GM23338 (cell line): ENCODE results near the gene CHGA. TPM values are rescaled to one million over a fixed set of nuclear protein-coding genes. Genes with fewer than 3 reads are reported as not detected.

ENCODE experiments used
- ATAC-seq: fragments of 200-7000 bp; cut with Tn5 transposase; 3 replicates; pipeline ENCODE4 v1.9.1; 2020
- DNase-seq: peaks from one replicate; pipeline ENCODE4 v3.0.0-alpha.2; 2015; ENCODE audit warnings: low spot score
- H2AFZ ChIP-seq: fragments of 200-600 bp; sonication (generic); 2 replicates; pipeline ENCODE4 v1.8.0; 2016; ENCODE audit warnings: antibody characterized with exemption, mild to moderate bottlenecking, moderate library complexity
- H3F3A ChIP-seq: fragments of 200-600 bp; sonication (generic); replicated peaks from 2 replicates; pipeline ENCODE4 v1.8.0; 2017; ENCODE audit warnings: antibody characterized with exemption, mixed run types, low read depth
- H3K27ac ChIP-seq: fragments of 200-600 bp; sonication (generic); 2 replicates; pipeline ENCODE4 v1.6.1; 2016; ENCODE audit warnings: low read depth
- H3K27me3 ChIP-seq: fragments of 200-600 bp; sonication (generic); 2 replicates; pipeline ENCODE4 v1.8.0; 2016; ENCODE audit warnings: mild to moderate bottlenecking, mixed run types, moderate library complexity; ENCODE audit not compliant: insufficient read depth
- H3K36me3 ChIP-seq: fragments of 200-600 bp; sonication (generic); 2 replicates; pipeline ENCODE4 v1.8.0; 2016; ENCODE audit warnings: mild to moderate bottlenecking; ENCODE audit not compliant: insufficient read depth
- H3K4me1 ChIP-seq: fragments of 200-600 bp; sonication (generic); 2 replicates; pipeline ENCODE4 v1.8.0; 2016; ENCODE audit warnings: mild to moderate bottlenecking, moderate library complexity; ENCODE audit not compliant: insufficient read depth
- H3K4me2 ChIP-seq: fragments of 200-600 bp; sonication (generic); 2 replicates; pipeline ENCODE4 v1.7.1; 2017; ENCODE audit warnings: mixed run types
- H3K4me3 ChIP-seq: fragments of 200-600 bp; sonication (generic); 2 replicates; pipeline ENCODE4 v1.6.1; 2016; ENCODE audit warnings: mixed run types
- H3K79me2 ChIP-seq: fragments of 200-600 bp; sonication (generic); replicated peaks from 2 replicates; pipeline ENCODE4 v1.8.0; 2017; ENCODE audit warnings: mild to moderate bottlenecking; ENCODE audit not compliant: insufficient read depth
- H3K9me2 ChIP-seq: fragments of 200-600 bp; sonication (generic); 2 replicates; pipeline ENCODE4 v1.8.0; 2017; ENCODE audit not compliant: insufficient read depth
- H4K20me1 ChIP-seq: fragments of 200-600 bp; sonication (generic); replicated peaks from 2 replicates; pipeline ENCODE4 v1.8.0; 2017; ENCODE audit warnings: mild to moderate bottlenecking; ENCODE audit not compliant: insufficient read depth
- H3K27ac Mint-ChIP-seq: 2 replicates; pipeline ENCODE4 v1.8.0; 2020; ENCODE audit warnings: inconsistent platforms, mild to moderate bottlenecking, moderate library complexity, mixed read lengths
- H3K27me3 Mint-ChIP-seq: 3 replicates; pipeline ENCODE4 v1.8.0; 2022; ENCODE audit warnings: low read depth, mild to moderate bottlenecking, moderate library complexity, mixed read lengths, inconsistent platforms; ENCODE audit not compliant: insufficient read depth, poor library complexity
- H3K36me3 Mint-ChIP-seq: 3 replicates; pipeline ENCODE4 v1.8.0; 2021; ENCODE audit warnings: low read depth, mild to moderate bottlenecking, inconsistent platforms, moderate library complexity, mixed read lengths
- H3K4me1 Mint-ChIP-seq: 3 replicates; pipeline ENCODE4 v1.8.0; 2020; ENCODE audit warnings: mild to moderate bottlenecking, inconsistent platforms, mixed read lengths
- H3K4me3 Mint-ChIP-seq: 3 replicates; pipeline ENCODE4 v1.8.0; 2021; ENCODE audit warnings: moderate library complexity, mild to moderate bottlenecking, inconsistent platforms, mixed read lengths
- H3K9me3 Mint-ChIP-seq: 3 replicates; pipeline ENCODE4 v1.8.0; 2020; ENCODE audit warnings: moderate library complexity, mild to moderate bottlenecking, inconsistent platforms, mixed read lengths
- CREB1 ChIP-seq: fragments of 250-450 bp; sonication (Bioruptor Pico); IDR thresholded peaks from 2 replicates; pipeline ENCODE4 v1.5.0; 2020; ENCODE audit warnings: low read depth, mild to moderate bottlenecking, moderate library complexity
- EZH2 ChIP-seq: fragments of 200-600 bp; sonication (generic); IDR thresholded peaks from one replicate; pipeline ENCODE4 v1.8.0; 2017; ENCODE audit warnings: antibody characterized with exemption, mild to moderate bottlenecking, low read depth; ENCODE audit not compliant: unreplicated experiment
- EZH2phosphoT487 ChIP-seq: fragments of 200-600 bp; sonication (generic); IDR thresholded peaks from one replicate; pipeline ENCODE4 v1.8.1; 2018; ENCODE audit warnings: antibody characterized with exemption; ENCODE audit not compliant: unreplicated experiment
- JUNB ChIP-seq: IDR thresholded peaks from one replicate; pipeline ENCODE4 v1.6.1; 2016; ENCODE audit warnings: antibody characterized with exemption; ENCODE audit not compliant: unreplicated experiment
- NANOG ChIP-seq: IDR thresholded peaks from 2 replicates; pipeline ENCODE4 v1.6.1; 2016; ENCODE audit warnings: antibody characterized with exemption, borderline replicate concordance
- POLR2AphosphoS5 ChIP-seq: IDR thresholded peaks from 2 replicates; pipeline ENCODE4 v1.6.1; 2016; ENCODE audit warnings: antibody characterized with exemption, low read depth
- STAT1 ChIP-seq: IDR thresholded peaks from one replicate; pipeline ENCODE4 v1.6.1; 2016; ENCODE audit warnings: antibody characterized with exemption; ENCODE audit not compliant: unreplicated experiment
- ZNF114 ChIP-seq: fragments of 250-450 bp; sonication (Bioruptor Pico); IDR thresholded peaks from 2 replicates; pipeline ENCODE4 v1.5.0; 2020; ENCODE audit warnings: mild to moderate bottlenecking, moderate library complexity
- ZNF331 ChIP-seq: fragments of 250-450 bp; sonication (Bioruptor Pico); IDR thresholded peaks from 2 replicates; pipeline ENCODE4 v1.5.0; 2020; ENCODE audit warnings: low read depth, mild to moderate bottlenecking, moderate library complexity
- polyA plus RNA-seq: library from polyadenylated mRNA; unstranded; fragments of >200 nt; fragmentation: Nextera tagmentation; extraction: Ambion mirVana; gene quantifications from 2 replicates; pipeline ENCODE4 v1.2.1, GENCODE V29; 2016
- total RNA-seq: library from RNA; depleted of rRNA; stranded (reverse); fragments of >200 nt; shearing (Covaris generic); gene quantifications from 2 replicates; pipeline ENCODE4 v1.2.3, GENCODE V29; 2014
- TF ChIP-seq, protein P1 (sequence below): IDR thresholded peaks from 2 replicates; pipeline ENCODE4 v1.6.1; 2016; ENCODE audit warnings: antibody characterized with exemption
- TF ChIP-seq, protein P2 (sequence below): IDR thresholded peaks from one replicate; pipeline ENCODE4 v1.6.1; 2018; ENCODE audit warnings: antibody characterized with exemption; ENCODE audit not compliant: unreplicated experiment
- TF ChIP-seq, protein P3 (sequence below), 2 experiments: fragments of 200-600 bp in 1 of 2; sonication (generic) in 1 of 2; conservative IDR thresholded peaks; 2 replicates each; pipeline versions ENCODE4 v1.5.1 to v1.6.1; 2016 to 2017; ENCODE audit warnings: antibody characterized with exemption in 2 of 2, low read depth in 2 of 2, mild to moderate bottlenecking in 2 of 2, moderate library complexity in 1 of 2

CHGA gene
- total and polyA plus RNA-seq, 2 experiments from 2014 or later, result 13.9 to 19.6 TPM

DNA sequence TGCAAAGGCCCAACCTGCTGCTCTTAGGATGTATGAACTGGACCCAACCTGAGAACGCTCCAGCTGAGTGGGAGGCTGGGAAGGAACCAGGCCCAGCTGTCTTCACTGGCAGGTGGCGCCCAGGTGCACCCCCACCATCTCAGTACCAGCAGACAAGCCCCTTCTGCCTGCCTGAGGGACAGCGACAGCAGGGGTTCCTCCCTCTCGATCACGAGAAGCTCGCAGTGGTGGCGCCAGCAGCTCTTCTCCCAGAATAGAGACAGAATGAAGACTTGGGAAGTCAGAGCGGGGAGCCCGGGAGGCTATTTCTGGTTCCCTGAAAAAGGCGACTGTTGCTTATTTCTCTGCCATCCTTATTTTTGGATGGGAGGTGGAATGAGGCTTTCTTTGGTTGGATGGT, 46.5 kb downstream of the CHGA start:
- no peak overlapping the region for H3K4me2 ChIP-seq
- Mint-ChIP-seq H3K36me3 (peaks cover 18% of the 10 kb centered on the region), H3K27me3 (peaks cover 26% of the 10 kb centered on the region), H3K27ac (no peak overlapping the region), H3K4me3 (no peak overlapping the region), H3K9me3 (0 out of 3 replicates have a peak, but pooled peaks cover 5% of the 10 kb centered on the region), H3K4me1 (peaks cover 44% of the 10 kb centered on the region)
- no peak overlapping the region for H3K4me3 ChIP-seq
- no peaks in the 10 kb centered on the region for H3F3A ChIP-seq
- no peak for ATAC-seq
- TF ChIP-seq JUNB, result no peak
- no peak for TF ChIP-seq POLR2AphosphoS5
- no peak for TF ChIP-seq CREB1
- no peak for TF ChIP-seq NANOG
- TF ChIP-seq ZNF114, result no peak
- H3K27ac ChIP-seq, result no peak overlapping the region
- H3K27me3 ChIP-seq, result no peaks in the 10 kb centered on the region
- H3K9me2 ChIP-seq, result no peaks in the 10 kb centered on the region
- H3K4me1 ChIP-seq, result peaks cover 18% of the 10 kb centered on the region
- DNase-seq, result no peak
- no peaks in the 10 kb centered on the region for H3K36me3 ChIP-seq
- H2AFZ ChIP-seq, result no peak overlapping the region
- peaks cover 20% of the 10 kb centered on the region for H4K20me1 ChIP-seq
- H3K79me2 ChIP-seq, result peaks cover 39% of the 10 kb centered on the region

DNA sequence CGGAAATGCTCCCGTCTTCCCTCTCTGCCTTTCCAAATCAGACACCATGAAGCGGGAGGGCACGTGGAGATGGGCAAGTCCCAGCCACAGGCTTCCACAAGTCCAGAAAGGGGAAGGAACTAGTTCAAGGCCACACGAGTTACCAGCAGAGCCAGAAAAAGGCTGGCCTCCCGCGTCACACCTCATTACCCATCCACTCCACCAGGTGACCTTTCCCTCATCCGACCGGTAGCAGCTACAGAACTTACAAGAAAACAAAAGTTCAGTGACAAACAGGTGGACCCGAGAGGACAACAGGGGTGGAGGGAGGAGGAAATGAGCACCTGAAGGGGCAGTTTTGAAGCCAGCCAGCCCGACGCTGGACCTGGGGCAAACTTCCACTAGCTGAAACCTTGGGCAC, 46.9 kb downstream of the CHGA start:
- Mint-ChIP-seq H3K27ac (no peak overlapping the region), H3K4me3 (no peak overlapping the region), H3K27me3 (peaks cover 26% of the 10 kb centered on the region), H3K36me3 (peaks cover 14% of the 10 kb centered on the region), H3K9me3 (0 out of 3 replicates have a peak, but pooled peaks cover 5% of the 10 kb centered on the region), H3K4me1 (peaks cover 42% of the 10 kb centered on the region)
- Histone ChIP-seq H4K20me1 (peaks cover 20% of the 10 kb centered on the region), H2AFZ (no peak overlapping the region), H3K4me3 (no peak overlapping the region), H3K79me2 (peaks cover 36% of the 10 kb centered on the region), H3K27me3 (no peaks in the 10 kb centered on the region), H3K4me2 (no peak overlapping the region), H3K9me2 (no peaks in the 10 kb centered on the region), H3K36me3 (no peaks in the 10 kb centered on the region), H3F3A (no peaks in the 10 kb centered on the region), H3K4me1 (peaks cover 18% of the 10 kb centered on the region), H3K27ac (no peak overlapping the region)
- no peak for ATAC-seq
- DNase-seq, result no peak
- TF ChIP-seq NANOG (no peak), STAT1 (no peak), CREB1 (no peak), ZNF331 (CRISPR knock-in tag) (no peak), JUNB (no peak), EZH2phosphoT487 (no peak), POLR2AphosphoS5 (no peak), ZNF114 (no peak), EZH2 (no peak)
- TF ChIP-seq, protein P1, sequence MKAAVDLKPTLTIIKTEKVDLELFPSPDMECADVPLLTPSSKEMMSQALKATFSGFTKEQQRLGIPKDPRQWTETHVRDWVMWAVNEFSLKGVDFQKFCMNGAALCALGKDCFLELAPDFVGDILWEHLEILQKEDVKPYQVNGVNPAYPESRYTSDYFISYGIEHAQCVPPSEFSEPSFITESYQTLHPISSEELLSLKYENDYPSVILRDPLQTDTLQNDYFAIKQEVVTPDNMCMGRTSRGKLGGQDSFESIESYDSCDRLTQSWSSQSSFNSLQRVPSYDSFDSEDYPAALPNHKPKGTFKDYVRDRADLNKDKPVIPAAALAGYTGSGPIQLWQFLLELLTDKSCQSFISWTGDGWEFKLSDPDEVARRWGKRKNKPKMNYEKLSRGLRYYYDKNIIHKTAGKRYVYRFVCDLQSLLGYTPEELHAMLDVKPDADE, result no peak
- TF ChIP-seq, protein P2, sequence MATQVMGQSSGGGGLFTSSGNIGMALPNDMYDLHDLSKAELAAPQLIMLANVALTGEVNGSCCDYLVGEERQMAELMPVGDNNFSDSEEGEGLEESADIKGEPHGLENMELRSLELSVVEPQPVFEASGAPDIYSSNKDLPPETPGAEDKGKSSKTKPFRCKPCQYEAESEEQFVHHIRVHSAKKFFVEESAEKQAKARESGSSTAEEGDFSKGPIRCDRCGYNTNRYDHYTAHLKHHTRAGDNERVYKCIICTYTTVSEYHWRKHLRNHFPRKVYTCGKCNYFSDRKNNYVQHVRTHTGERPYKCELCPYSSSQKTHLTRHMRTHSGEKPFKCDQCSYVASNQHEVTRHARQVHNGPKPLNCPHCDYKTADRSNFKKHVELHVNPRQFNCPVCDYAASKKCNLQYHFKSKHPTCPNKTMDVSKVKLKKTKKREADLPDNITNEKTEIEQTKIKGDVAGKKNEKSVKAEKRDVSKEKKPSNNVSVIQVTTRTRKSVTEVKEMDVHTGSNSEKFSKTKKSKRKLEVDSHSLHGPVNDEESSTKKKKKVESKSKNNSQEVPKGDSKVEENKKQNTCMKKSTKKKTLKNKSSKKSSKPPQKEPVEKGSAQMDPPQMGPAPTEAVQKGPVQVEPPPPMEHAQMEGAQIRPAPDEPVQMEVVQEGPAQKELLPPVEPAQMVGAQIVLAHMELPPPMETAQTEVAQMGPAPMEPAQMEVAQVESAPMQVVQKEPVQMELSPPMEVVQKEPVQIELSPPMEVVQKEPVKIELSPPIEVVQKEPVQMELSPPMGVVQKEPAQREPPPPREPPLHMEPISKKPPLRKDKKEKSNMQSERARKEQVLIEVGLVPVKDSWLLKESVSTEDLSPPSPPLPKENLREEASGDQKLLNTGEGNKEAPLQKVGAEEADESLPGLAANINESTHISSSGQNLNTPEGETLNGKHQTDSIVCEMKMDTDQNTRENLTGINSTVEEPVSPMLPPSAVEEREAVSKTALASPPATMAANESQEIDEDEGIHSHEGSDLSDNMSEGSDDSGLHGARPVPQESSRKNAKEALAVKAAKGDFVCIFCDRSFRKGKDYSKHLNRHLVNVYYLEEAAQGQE, result no peak
- TF ChIP-seq, protein P3, sequence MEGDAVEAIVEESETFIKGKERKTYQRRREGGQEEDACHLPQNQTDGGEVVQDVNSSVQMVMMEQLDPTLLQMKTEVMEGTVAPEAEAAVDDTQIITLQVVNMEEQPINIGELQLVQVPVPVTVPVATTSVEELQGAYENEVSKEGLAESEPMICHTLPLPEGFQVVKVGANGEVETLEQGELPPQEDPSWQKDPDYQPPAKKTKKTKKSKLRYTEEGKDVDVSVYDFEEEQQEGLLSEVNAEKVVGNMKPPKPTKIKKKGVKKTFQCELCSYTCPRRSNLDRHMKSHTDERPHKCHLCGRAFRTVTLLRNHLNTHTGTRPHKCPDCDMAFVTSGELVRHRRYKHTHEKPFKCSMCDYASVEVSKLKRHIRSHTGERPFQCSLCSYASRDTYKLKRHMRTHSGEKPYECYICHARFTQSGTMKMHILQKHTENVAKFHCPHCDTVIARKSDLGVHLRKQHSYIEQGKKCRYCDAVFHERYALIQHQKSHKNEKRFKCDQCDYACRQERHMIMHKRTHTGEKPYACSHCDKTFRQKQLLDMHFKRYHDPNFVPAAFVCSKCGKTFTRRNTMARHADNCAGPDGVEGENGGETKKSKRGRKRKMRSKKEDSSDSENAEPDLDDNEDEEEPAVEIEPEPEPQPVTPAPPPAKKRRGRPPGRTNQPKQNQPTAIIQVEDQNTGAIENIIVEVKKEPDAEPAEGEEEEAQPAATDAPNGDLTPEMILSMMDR (conservative IDR thresholded peaks at IDR 0.05; ENCODE audit: low read depth in 2 of 2), result no peak
